Measurements from ENCODE around the gene VWF. TPM values are rescaled to one million over a fixed set of nuclear protein-coding genes. Genes with fewer than 3 reads are reported as not detected.

Gene VWF
- total and polyA plus RNA-seq, 2 of the 4 experiments (the other 2 are of a cell fraction), result under 0.01 to 0.09 TPM

GRCh38 chr12:5963515-5963914 is 161.0 kb downstream of the VWF start:
- TF ChIP-seq RFX5 (IDR thresholded peaks at IDR 0.05; ENCODE audit: low read depth, low read length) (no peak), NFE2L2 (IDR thresholded peaks at IDR 0.05; ENCODE audit: low read depth, low read length) (no peak), CHD1 (IDR thresholded peaks at IDR 0.05; ENCODE audit: low read depth, low read length) (no peak), USF2 (IDR thresholded peaks at IDR 0.05; ENCODE audit: low read depth, low read length) (no peak), FOS (IDR thresholded peaks at IDR 0.05; ENCODE audit: low read depth, low read length) (no peak), BHLHE40 (IDR thresholded peaks at IDR 0.05; ENCODE audit: low read depth, low read length) (no peak), MAZ (IDR thresholded peaks at IDR 0.05; ENCODE audit: borderline replicate concordance, low read depth, low read length) (no peak), POLR2A (IDR thresholded peaks at IDR 0.05; ENCODE audit: low read depth, low read length) (no peak), MAFK (IDR thresholded peaks at IDR 0.05; ENCODE audit: low read depth, low read length) (no peak)
- Histone ChIP-seq H4K20me1 (ENCODE audit: insufficient read depth, low read length) (no peaks in the 10 kb centered on the region), H3K27ac (ENCODE audit: insufficient read depth, low read length) (no peak overlapping the region), H2BK5ac (ENCODE audit: low read depth, low read length, poor library complexity, severe bottlenecking) (no peak overlapping the region), H3K27me3 (ENCODE audit: control insufficient read depth, insufficient read depth, low read length) (peaks cover 19% of the 10 kb centered on the region), H3K9me3 (ENCODE audit: control insufficient read depth, insufficient read depth, low read length) (no peaks in the 10 kb centered on the region), H2BK15ac (ENCODE audit: low read depth, low read length) (no peak overlapping the region), H2AFZ (replicated peaks; ENCODE audit: low read length, poor library complexity) (no peak overlapping the region), H3K36me3 (ENCODE audit: control insufficient read depth, insufficient read depth, low read length) (no peaks in the 10 kb centered on the region), H3K56ac (ENCODE audit: extremely low read depth, insufficient read depth, low read length) (no peak overlapping the region), H4K91ac (ENCODE audit: insufficient read depth, low read depth, low read length) (no peak overlapping the region), H2BK120ac (ENCODE audit: low read depth, low read length) (no peak overlapping the region), H3K4ac (ENCODE audit: low read depth, low read length) (no peak overlapping the region), H3K4me1 (ENCODE audit: control insufficient read depth, insufficient read depth, low read length) (peaks cover 2% of the 10 kb centered on the region; the same call in 1 of the 2 replicates), H3K9ac (ENCODE audit: low read depth, low read length) (no peak overlapping the region), H2BK20ac (ENCODE audit: low read depth, low read length) (no peak overlapping the region), H3K9me1 (ENCODE audit: insufficient read depth, low read length) (no peaks in the 10 kb centered on the region), H2AK5ac (ENCODE audit: low read depth, low read length) (no peak overlapping the region), H3K14ac (replicated peaks; ENCODE audit: low read depth, low read length) (no peak overlapping the region), H3K23ac (ENCODE audit: low read depth, low read length) (no peak overlapping the region), H3K18ac (ENCODE audit: low read depth, low read length) (no peak overlapping the region), H4K8ac (ENCODE audit: low read depth in 2 of 2, low read length in 2 of 2) (no peak overlapping the region), H3K79me1 (ENCODE audit: low read depth in 1 of 2, low read length in 2 of 2) (no peaks in the 10 kb centered on the region), H4K5ac (ENCODE audit: low read depth, low read length) (no peak overlapping the region), H3K4me3 (ENCODE audit: insufficient read depth, low read depth, low read length) (no peak overlapping the region), H3K4me2 (ENCODE audit: low read depth, low read length) (no peak overlapping the region), H2AK9ac (replicated peaks; ENCODE audit: low read depth, low read length, poor library complexity) (no peak overlapping the region)
- in situ Hi-C loops (cut with MboI; ENCODE audit: low sequenced_read_pairs), result no loop called here
- BruUV-seq (replicated peaks), result no TSS peak
- dilution Hi-C loops (cut with HindIII; ENCODE audit: low sequenced_read_pairs, unreplicated experiment), result no loop called here
- DNase-seq (no peak), ATAC-seq (ENCODE audit: low read depth) (no peak)
- CTCF ChIA-PET, result interaction anchor here (0.7 to 2.2 kb wide), 3 partner anchors 25 to 851 kb away, joined by 3 to 7 read pairs (median 5); no protein-coding TSS in a partner anchor
- 8% methylated on average over 2 of the region's 7 CpGs; no CpG with 5 or more reads in 1 of the 2 experiments for WGBS, 2 experiments (ENCODE audit: extremely low coverage in 2 of 2, insufficient read length in 1 of 2)
- intact Hi-C loops (cut with micrococcal nuclease), result no loop called here
- POLR2A ChIA-PET (ENCODE audit: unreplicated experiment), result no interaction called here

Measured in IMR-90 (cell line).